Measurements from ENCODE around the gene FXYD1.

The FXYD1 gene

DNA sequence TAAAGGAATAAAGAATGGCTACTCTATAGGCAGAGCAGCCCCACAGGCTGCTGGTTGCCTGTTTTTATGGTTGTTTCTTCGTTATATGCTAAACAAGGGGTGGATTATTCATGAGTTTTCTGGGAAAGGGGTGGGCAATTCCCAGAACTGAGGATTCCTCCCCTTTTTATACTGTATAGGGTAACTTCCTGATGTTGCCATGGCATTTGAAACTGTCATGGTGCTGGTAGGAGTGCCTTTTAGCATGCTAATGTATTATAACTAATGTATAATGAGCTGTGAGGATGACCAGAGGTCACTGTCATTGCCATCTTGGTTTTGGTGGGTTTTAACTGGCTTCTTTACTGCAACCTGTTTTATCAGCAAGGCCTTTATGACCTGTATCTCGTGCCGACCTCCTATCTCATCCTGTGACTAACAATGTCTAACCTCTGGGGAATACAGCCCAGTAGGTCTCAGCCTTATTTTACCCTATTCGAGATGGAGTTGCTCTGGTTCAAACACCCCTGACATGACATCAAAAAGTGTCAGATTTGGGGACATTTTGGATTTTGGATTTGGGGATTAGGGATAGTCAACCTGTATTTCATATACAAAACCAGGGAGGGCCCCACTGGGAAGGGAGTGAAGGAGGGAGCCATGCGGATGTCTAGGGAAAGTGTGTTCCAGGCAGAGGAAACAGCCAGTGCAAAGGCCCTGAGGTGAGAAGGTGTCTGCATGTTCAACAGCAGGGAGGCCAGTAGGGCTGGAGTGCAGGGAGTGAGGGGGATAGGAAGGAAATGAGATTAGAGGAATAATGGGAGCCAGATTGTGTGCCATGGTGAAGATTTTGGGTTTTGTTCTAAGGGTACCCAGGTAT, 26.8 kb downstream of the FXYD1 start:
- FAIRE-seq: no peak

DNA sequence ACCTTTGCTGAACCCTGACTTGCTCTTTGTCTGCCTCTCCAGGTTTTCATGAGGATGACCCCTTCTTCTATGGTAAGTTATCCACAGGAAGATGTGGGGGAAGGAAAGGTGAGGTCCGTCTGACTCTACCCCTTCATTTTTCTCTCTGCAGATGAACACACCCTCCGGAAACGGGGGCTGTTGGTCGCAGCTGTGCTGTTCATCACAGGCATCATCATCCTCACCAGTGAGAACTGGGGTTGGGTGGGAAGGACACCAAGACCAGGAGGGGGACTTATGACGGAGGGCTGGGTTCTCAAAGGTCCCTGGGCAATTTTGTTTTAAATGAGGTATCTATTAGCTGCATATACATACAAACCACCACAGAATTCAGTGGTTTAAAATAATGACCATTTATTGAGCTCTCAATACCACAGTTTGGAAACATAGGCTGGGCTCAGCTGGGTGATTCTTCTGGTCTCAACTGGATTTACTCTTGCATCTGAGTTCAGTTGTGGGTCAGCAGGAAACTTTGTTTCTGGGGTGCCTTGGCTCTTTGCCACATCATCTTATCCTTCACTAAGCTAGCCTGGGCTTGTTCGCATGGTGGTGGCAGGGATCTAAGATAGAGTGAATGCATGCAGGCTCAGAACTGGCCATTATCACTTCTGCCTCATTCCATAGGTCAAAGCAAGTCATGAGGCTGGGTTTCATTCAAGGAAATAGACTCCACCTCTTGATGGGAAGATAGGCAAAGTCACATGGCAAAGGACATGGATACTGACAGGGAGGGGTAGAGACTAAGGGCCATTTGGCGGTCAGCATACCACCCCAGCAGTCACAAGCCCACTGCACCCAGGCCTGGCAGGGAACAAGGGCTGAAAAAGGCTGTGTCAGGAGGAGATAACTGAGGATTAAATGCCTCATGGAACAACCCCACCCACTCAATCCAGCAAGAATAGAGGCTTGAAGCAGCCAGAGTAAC, 27.8 kb downstream of the FXYD1 start:
- no peak for FAIRE-seq

DNA sequence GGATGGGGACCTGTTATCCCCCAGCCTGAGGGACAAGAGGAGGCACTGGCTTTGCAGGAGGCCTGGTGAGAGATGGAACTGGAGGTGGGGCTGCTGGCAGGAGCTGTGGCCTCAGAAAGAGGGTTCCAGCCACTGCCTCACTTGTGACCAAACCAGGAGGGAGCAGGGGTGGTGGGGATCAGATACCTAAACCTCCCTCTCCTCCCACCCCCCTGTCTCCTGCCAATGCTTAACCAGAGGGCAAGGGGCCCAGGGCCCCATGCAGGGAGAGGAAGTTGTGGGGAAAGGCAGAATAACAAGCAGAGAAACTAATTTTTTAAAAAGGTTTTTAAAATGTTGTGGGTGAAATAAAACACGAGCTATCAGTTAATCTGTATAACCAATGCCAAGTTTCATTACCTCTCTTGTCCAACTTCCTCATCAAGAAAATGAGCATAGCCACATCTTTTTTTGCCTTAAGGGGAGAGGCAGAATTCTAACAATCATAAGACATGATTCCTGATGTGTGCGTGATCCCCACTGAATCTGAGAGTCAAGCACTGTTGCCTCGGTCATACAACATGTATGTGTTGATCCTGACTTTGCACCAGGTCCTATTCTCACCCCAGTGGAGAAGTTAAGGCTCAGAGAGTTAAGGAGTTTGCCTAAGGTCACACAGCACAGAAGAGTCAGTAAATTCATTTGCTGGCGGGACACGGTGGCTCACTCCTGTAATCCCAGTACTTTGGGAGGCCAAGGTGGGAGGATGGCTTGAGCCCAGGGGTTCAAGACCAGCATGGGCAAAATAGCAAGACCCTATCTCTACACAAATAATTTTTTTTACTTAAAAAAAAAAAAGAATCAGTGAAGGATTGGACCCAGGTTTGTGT, 28.9 kb downstream of the FXYD1 start:
- FAIRE-seq: no peak

- no peak for FAIRE-seq
These were observed 29.6 kb downstream of the FXYD1 start for GRCh38 chr19:35168196-35168595.

DNA sequence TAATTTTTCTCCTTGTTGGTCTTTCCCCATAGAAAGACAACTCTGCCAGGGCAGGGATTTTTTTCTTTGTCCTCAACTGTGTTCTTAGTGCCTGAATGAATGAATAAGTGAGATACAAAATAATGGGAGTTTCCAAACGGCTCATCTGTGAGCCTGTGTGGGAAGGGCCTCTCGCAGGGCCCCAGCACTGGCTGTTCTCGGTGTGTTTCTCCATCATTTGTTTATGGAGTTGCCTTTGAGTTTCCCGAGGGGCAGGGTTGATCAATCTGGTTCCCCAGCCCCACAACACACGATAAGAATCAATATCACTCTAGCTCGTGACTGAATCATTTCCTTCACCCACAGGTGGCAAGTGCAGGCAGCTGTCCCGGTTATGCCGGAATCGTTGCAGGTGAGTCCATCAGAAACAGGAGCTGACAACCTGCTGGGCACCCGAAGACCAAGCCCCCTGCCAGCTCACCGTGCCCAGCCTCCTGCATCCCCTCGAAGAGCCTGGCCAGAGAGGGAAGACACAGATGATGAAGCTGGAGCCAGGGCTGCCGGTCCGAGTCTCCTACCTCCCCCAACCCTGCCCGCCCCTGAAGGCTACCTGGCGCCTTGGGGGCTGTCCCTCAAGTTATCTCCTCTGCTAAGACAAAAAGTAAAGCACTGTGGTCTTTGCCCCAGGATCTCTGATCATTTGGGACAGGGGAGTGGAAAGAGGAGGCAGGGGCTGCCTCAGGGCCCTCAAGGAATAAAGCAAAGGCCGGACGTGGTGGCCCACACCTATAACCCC, 30.8 kb downstream of the FXYD1 start:
- no peak for FAIRE-seq

DNA sequence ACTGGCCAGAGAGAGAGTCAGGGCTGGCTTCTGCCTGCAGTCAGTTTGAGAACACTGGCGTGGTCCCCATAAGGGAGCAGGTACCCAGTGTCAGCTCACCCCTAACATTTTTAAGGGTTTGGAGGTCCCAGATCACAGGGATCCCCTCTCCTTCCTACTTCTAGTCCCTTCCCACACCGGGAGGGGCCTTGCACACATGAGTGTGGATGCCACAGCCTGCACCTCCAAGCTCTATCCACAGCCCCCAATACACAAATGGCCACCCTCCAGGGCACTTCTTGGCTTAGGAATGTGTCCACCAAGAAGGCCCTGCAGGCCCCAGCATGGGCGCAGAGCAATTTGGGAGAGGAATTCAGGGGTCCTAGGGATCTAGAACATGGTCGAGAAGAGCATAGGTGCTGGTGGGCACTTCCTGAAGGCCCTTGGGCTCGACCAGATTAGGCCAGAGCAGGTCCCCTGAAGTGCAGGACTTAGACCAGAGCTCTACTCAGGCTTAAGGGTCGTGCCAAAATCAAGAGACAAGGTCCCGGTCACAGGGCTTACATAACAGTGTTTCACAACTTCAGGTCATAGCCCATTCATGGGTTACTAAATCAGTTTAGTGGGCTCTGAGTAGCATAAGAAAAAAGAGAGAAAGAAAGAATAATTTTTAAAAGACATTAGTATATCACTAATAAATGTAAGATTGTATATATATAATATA, 31.9 kb downstream of the FXYD1 start:
- FAIRE-seq: no peak

GRCh38 chr19:35171730-35172129, 33.1 kb downstream of the FXYD1 start:
- FAIRE-seq: no peak

GRCh38 chr19:35174226-35174625, 35.6 kb downstream of the FXYD1 start:
- no peak for FAIRE-seq

DNA sequence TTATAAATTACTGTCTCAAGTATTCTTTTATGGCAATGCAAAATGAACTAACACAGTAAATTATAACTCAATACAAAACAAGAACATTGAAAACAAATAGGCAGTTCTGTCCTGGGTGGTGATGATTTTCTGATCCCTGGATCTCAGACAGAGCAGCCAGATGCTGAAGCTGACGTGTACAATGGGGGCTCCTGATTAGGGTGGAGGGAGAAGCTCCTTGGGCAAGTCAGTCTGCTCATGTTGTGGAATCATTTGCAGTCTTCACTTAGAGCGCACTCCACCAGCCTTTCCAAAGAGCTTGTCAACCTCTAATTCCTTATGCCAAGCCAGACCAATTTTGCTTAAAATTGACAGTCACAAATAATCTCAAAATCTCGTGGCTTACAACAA, 37.6 kb downstream of the FXYD1 start:
- FAIRE-seq: no peak

DNA sequence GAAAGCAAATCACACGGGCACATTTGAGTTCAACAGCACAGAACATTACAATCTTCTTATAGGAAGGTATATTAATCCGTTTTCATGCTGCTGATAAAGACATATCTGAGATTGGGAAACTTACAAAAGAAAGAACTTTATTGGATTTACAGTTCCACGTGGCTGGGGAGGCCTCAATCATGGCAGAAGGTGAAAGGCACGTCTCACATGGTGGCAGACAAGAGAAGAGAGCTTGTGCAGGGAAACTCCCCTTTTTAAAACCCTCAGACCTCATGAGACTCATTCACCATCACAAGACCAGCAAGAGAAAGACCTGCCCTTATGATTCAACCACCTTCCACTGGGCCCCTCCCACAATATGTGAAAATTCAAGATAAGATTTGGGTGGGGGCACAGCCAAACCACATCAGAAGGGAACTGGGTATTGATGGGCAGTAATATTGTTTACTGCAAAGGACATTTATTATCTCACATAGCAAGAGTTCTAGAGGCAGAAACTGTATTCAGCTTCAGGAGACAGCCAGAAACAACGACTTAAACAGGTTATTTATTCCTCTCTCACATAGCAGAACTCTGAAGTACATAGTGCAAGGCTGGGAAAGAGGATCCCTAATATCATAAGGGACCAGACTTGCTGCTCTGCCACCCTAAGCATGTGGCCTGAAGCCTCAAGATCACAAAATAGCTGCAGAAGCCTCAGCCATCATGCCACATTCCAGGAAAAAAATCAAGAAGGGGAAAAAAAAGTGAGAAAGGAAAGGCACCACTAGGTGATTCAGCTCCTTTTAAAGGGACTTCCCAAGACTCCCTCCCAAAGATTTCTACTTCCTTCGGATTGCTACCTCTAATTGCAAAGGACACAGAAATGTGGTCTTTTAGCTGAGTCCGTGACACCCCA, 39.0 kb downstream of the FXYD1 start:
- no peak for FAIRE-seq

DNA sequence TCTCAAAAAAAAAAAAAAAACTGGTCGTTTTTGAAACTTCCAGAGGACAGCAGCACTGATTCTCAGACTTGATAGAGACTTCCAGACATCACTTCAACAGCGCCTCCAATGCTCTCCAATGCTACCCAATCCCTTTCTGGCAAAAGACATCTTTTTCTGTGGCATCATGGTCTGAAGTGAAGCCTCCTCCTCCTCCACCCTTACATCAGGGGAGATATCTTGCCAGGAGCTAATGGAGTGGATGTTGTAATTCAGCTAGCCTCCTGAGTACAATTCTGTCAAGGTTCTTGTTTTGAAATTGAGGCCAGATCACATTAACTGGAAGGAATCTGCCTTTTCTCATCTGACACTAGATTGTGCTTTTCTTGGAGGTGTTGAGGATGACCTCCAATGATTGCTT, 40.1 kb downstream of the FXYD1 start:
- no peak for FAIRE-seq

- FAIRE-seq: no peak
These were observed 41.2 kb downstream of the FXYD1 start for GRCh38 chr19:35179830-35180229.

GRCh38 chr19:35181387-35181786, 42.8 kb downstream of the FXYD1 start:
- FAIRE-seq: no peak

DNA sequence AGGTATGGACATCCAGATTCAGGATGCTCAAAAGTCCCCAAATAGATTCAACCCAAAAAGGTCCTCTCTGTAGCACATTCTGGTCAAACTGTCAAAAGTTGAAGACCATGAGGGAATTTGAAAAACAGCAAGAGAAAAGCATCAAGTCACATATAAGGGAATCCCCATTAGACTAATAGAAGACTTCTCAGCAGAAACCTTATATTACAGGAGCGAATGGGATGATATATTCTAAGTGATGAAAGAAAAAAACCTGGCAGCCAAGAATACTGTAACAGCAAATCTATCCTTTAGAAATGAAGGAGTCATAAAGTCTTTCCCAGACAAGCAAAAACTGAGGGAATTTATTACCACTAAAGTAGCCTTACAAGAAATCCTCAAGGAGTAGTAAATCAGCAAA, 45.6 kb downstream of the FXYD1 start:
- no peak for FAIRE-seq

GRCh38 chr19:35184884-35185283, 46.3 kb downstream of the FXYD1 start:
- no peak for FAIRE-seq
